GM23248 (cell line): ENCODE measurements around the gene JPT2.
"Not testable (repeated sequence)": the region's sequence is repeated elsewhere in the genome, so short reads cannot be mapped to it uniquely, and the experiment has no call there.

Experiments used
- EZH2 ChIP-seq: fragments of 200-600 bp; sonication (generic); IDR thresholded peaks from 2 replicates; pipeline ENCODE4 v1.6.1; 2018; ENCODE audit warnings: antibody characterized with exemption, mild to moderate bottlenecking; ENCODE audit not compliant: insufficient read depth, poor library complexity, severe bottlenecking
- EZH2phosphoT487 ChIP-seq: fragments of 200-600 bp; sonication (generic); IDR thresholded peaks from 2 replicates; pipeline ENCODE4 v1.6.1; 2018; ENCODE audit warnings: antibody characterized with exemption, moderate library complexity, mild to moderate bottlenecking, low read depth; ENCODE audit not compliant: insufficient read depth

GRCh38 chr16:1732551-1732987 lies 54.5 kb downstream of the JPT2 start:
- not testable (repeated sequence) for TF ChIP-seq EZH2, EZH2phosphoT487
